Measurements from ENCODE around the gene ATP9B. TPM values are rescaled to one million over a fixed set of nuclear protein-coding genes. Genes with fewer than 3 reads are reported as not detected.

Gene ATP9B
- total RNA-seq, 1 donor from 2014 or later: 16.2 TPM

DNA sequence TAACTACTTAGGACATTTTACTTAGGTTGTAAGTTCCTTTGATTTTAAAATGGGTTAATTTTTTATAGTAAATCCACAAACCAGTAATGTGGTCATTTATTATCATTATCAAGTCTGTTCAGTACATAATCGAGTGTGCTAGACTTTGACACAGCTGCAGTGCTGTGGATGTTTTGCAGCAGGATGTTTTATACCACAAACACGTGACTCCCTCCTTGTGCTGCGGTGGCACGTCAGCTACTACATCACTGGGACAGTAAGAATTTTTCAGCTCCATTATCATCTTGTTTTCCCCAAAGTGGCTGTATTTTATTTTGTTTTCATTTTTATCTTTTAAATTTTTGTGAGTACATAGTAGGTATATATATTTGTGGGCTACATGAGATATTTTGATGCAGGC, 70.0 kb downstream of the ATP9B start:
- TF ChIP-seq, protein P1, sequence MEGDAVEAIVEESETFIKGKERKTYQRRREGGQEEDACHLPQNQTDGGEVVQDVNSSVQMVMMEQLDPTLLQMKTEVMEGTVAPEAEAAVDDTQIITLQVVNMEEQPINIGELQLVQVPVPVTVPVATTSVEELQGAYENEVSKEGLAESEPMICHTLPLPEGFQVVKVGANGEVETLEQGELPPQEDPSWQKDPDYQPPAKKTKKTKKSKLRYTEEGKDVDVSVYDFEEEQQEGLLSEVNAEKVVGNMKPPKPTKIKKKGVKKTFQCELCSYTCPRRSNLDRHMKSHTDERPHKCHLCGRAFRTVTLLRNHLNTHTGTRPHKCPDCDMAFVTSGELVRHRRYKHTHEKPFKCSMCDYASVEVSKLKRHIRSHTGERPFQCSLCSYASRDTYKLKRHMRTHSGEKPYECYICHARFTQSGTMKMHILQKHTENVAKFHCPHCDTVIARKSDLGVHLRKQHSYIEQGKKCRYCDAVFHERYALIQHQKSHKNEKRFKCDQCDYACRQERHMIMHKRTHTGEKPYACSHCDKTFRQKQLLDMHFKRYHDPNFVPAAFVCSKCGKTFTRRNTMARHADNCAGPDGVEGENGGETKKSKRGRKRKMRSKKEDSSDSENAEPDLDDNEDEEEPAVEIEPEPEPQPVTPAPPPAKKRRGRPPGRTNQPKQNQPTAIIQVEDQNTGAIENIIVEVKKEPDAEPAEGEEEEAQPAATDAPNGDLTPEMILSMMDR (IDR thresholded peaks at IDR 0.05; ENCODE audit: insufficient read depth, low read length, poor library complexity, severe bottlenecking): no peak
- no peaks in the 10 kb centered on the region for H3K27me3 ChIP-seq (ENCODE audit: control insufficient read depth, insufficient read depth, low read length)
- H3K36me3 ChIP-seq (ENCODE audit: control insufficient read depth, insufficient read depth, low read length): no peaks in the 10 kb centered on the region
- H3K4me3 ChIP-seq (ENCODE audit: low read depth, low read length): no peak overlapping the region
- DNase-seq (ENCODE audit: low read depth): no peak

DNA sequence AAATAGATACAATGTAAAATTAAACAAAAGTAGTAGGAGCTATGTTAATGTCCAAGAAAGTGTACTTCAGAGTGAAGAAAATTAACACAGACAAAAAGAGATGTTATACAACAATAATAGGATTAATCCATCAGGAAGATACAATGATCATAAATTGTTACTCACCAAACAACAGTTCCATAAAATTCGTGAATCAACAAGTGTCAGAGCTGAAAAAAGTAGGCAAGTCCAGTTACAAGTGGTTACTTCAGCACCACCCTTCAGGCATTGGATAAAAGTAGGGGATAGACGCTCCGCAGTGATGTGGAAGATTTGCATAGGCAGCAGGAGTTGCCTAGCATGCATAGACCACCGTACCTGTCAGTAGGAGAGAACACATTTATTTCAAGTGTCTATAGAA, 77.8 kb downstream of the ATP9B start:
- Histone ChIP-seq H3K4me3 (ENCODE audit: low read depth, low read length) (no peak overlapping the region), H3K36me3 (ENCODE audit: control insufficient read depth, insufficient read depth, low read length) (no peaks in the 10 kb centered on the region), H3K27me3 (ENCODE audit: control insufficient read depth, insufficient read depth, low read length) (no peaks in the 10 kb centered on the region)
- TF ChIP-seq, protein P1 (IDR thresholded peaks at IDR 0.05; ENCODE audit: insufficient read depth, low read length, poor library complexity, severe bottlenecking): no peak
- DNase-seq (ENCODE audit: low read depth): no peak

DNA sequence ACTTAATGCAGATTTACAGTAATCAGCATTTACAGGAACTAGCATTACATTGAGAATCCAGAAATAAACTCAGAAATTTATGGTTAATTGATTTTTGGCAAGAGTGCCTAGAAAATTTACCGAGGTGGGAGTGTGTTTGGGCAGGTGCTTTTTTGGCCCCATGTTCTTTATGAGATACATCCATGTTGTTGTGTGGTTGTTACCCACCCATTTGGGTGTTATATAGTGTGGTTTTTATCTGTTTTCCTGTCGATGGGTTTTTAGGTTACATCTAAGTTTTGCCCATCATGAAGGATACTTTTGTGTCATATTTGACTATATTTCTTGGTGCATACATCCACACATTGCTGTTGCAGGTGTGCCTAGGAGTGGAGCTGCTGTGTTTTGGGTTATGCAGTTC, 82.0 kb downstream of the ATP9B start:
- TF ChIP-seq, protein P1 (IDR thresholded peaks at IDR 0.05; ENCODE audit: insufficient read depth, low read length, poor library complexity, severe bottlenecking): no peak
- H3K36me3 ChIP-seq (ENCODE audit: control insufficient read depth, insufficient read depth, low read length): no peaks in the 10 kb centered on the region
- H3K4me3 ChIP-seq (ENCODE audit: low read depth, low read length): no peak overlapping the region
- H3K27me3 ChIP-seq (ENCODE audit: control insufficient read depth, insufficient read depth, low read length): no peaks in the 10 kb centered on the region
- no peak for DNase-seq (ENCODE audit: low read depth)

DNA sequence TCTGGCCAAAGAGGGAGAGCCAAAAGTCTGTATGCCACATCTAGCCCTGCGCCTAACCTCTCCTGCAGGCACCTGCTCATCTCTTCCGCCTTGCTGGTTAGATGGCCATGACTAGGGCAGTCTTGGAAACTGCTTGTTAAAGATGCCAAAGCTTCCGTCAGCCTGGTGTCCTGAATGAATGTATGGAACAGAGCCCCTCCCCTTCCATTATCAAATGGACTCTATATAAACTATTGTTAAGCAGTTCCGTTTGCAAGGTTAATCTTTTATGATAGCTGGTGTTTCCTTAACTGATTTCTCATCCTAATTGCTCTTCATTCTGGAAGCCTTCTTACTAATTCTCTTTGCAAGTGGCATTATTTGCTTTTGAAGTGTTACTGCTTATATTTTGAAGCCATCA, 87.1 kb downstream of the ATP9B start:
- no peak overlapping the region for H3K4me3 ChIP-seq (ENCODE audit: low read depth, low read length)
- TF ChIP-seq, protein P1 (IDR thresholded peaks at IDR 0.05; ENCODE audit: insufficient read depth, low read length, poor library complexity, severe bottlenecking): no peak
- no peaks in the 10 kb centered on the region for H3K36me3 ChIP-seq (ENCODE audit: control insufficient read depth, insufficient read depth, low read length)
- H3K27me3 ChIP-seq (ENCODE audit: control insufficient read depth, insufficient read depth, low read length): no peaks in the 10 kb centered on the region
- DNase-seq (ENCODE audit: low read depth): no peak

DNA sequence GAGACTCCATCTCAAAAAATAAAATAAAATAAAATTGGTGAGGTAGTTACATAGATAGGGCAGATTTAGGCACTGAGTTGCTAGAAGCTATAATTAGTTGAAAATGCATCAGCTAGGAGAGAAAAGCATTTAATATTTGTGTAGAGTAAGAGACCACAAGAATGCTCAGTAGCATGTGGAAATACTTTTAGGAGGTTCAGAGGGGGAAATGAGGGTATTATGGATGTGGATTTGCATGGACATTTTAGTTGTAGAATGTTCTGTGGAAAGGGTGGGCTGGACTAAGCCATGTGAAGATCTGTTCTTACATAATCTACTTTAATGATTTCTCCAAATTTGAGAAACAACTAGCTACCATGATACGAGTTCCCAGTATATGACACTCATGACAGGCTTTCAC, 95.5 kb downstream of the ATP9B start:
- H3K36me3 ChIP-seq (ENCODE audit: control insufficient read depth, insufficient read depth, low read length): no peaks in the 10 kb centered on the region
- TF ChIP-seq, protein P1 (IDR thresholded peaks at IDR 0.05; ENCODE audit: insufficient read depth, low read length, poor library complexity, severe bottlenecking): no peak
- H3K4me3 ChIP-seq (ENCODE audit: low read depth, low read length): no peak overlapping the region
- no peak for DNase-seq (ENCODE audit: low read depth)
- no peaks in the 10 kb centered on the region for H3K27me3 ChIP-seq (ENCODE audit: control insufficient read depth, insufficient read depth, low read length)

DNA sequence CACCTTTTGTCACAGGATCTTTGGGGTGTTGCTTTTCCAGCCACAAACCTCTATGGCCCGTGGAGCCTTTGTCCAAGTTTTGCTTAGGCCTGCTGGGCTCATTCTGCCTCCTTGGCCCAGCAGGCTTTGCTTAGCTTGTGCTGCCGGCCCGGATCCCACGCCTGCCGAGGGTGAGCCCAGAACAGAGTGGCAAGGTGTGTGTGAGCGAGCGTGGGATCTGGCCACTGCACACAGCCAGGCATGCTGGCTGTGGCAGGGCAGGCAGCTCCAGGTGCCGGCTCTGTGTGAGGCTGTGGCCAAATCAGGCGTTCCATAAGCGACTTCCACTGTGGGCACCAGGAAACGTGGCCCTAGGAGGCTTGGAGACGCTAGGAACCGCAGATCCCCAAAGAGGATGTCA, 97.5 kb downstream of the ATP9B start:
- Histone ChIP-seq H3K4me3 (ENCODE audit: low read depth, low read length) (no peak overlapping the region), H3K36me3 (ENCODE audit: control insufficient read depth, insufficient read depth, low read length) (no peaks in the 10 kb centered on the region), H3K27me3 (ENCODE audit: control insufficient read depth, insufficient read depth, low read length) (no peaks in the 10 kb centered on the region)
- TF ChIP-seq, protein P1 (IDR thresholded peaks at IDR 0.05; ENCODE audit: insufficient read depth, low read length, poor library complexity, severe bottlenecking): no peak
- DNase-seq (ENCODE audit: low read depth): no peak
